HepG2 (cell line): ENCODE data around the gene HACD1. TPM values are rescaled to one million over a fixed set of nuclear protein-coding genes. Genes with fewer than 3 reads are reported as not detected.

ENCODE experiments used
- BRCA1 ChIP-seq: sonication (generic); formaldehyde crosslinking; IDR thresholded peaks from 2 replicates; pipeline ENCODE4 v1.4.0; 2020; ENCODE audit warnings: missing genetic modification reagents
- EZH2 ChIP-seq: conservative IDR thresholded peaks from 2 replicates; pipeline ENCODE4 v1.6.1; 2012; ENCODE audit warnings: mild to moderate bottlenecking, low read depth, low read length, moderate library complexity
- KDM5B ChIP-seq: sonication (generic); formaldehyde crosslinking; IDR thresholded peaks from 2 replicates; pipeline ENCODE4 v1.4.0; 2020; ENCODE audit warnings: missing genetic modification reagents, mild to moderate bottlenecking, borderline replicate concordance
- PHF21A ChIP-seq: sonication (generic); formaldehyde crosslinking; IDR thresholded peaks from 2 replicates; pipeline ENCODE4 v1.5.0; 2020; ENCODE audit warnings: mild to moderate bottlenecking, missing genetic modification reagents
- SMARCE1 ChIP-seq: fragments of 450-650 bp; IDR thresholded peaks from 2 replicates; pipeline ENCODE4 v1.6.1; 2017; ENCODE audit warnings: borderline replicate concordance
- ZNF121 ChIP-seq: sonication (generic); formaldehyde crosslinking; IDR thresholded peaks from 2 replicates; pipeline ENCODE4 v1.5.0; 2020; ENCODE audit warnings: mild to moderate bottlenecking, missing genetic modification reagents
- ZNF256 ChIP-seq: sonication (generic); formaldehyde crosslinking; conservative IDR thresholded peaks from 2 replicates; pipeline ENCODE4 v1.4.0; 2020; ENCODE audit warnings: missing genetic modification reagents
- ZNF546 ChIP-seq: sonication (generic); formaldehyde crosslinking; conservative IDR thresholded peaks from 2 replicates; pipeline ENCODE4 v1.8.1; 2023; ENCODE audit warnings: mild to moderate bottlenecking, missing genetic modification reagents
- ZNF670 ChIP-seq: sonication (generic); formaldehyde crosslinking; IDR thresholded peaks from 2 replicates; pipeline ENCODE4 v1.8.0; 2022; ENCODE audit warnings: mild to moderate bottlenecking, missing genetic modification reagents, borderline replicate concordance
- polyA plus RNA-seq, 8 experiments: library from polyadenylated mRNA; depleted of rRNA in 3 of 8; stranded (reverse) in 7 of 8; unstranded in 1 of 8; fragments of >200 nt; fragmentation: Illumina TruSeq in 4 of 8; extraction: Trizol in 4 of 8; gene quantifications; 2 replicates each; pipeline versions ENCODE4 v1.2.1 to v1.2.3, GENCODE V29; 2011 to 2016; ENCODE audit warnings: low read depth in 4 of 8, missing spikeins in 1 of 8, mixed read lengths in 1 of 8; ENCODE audit not compliant: insufficient read depth in 1 of 8
- total RNA-seq, 5 experiments: library from RNA; depleted of rRNA; stranded (reverse); fragments of >200 nt; fragmentation: Illumina TruSeq; extraction: Trizol; gene quantifications; 2 replicates each; pipeline ENCODE4 v1.2.3, GENCODE V29; 2016; ENCODE audit warnings: low read depth in 1 of 5
- TF ChIP-seq, protein P1 (sequence below): sonication (generic); formaldehyde crosslinking; IDR thresholded peaks from one replicate; pipeline ENCODE4 v1.5.1; 2020; ENCODE audit warnings: mild to moderate bottlenecking, missing genetic modification reagents; ENCODE audit errors: not compliant biosample characterization
- TF ChIP-seq, protein P2 (sequence below): sonication (generic); formaldehyde crosslinking; IDR thresholded peaks from 2 replicates; pipeline ENCODE4 v1.4.0; 2020; ENCODE audit warnings: missing genetic modification reagents
- TF ChIP-seq, protein P3 (sequence below): sonication (generic); formaldehyde crosslinking; IDR thresholded peaks from 2 replicates; pipeline ENCODE4 v1.8.1; 2023; ENCODE audit warnings: mild to moderate bottlenecking, missing genetic modification reagents
- TF ChIP-seq, protein P4 (sequence below): sonication (generic); formaldehyde crosslinking; IDR thresholded peaks from 2 replicates; pipeline ENCODE4 v1.5.1; 2020; ENCODE audit warnings: missing genetic modification reagents, mild to moderate bottlenecking, borderline replicate concordance
- TF ChIP-seq, protein P5 (sequence below): IDR thresholded peaks from 2 replicates; pipeline ENCODE4 v1.6.1; 2018; ENCODE audit warnings: missing genetic modification reagents
- TF ChIP-seq, protein P6 (sequence below): sonication (generic); formaldehyde crosslinking; IDR thresholded peaks from 2 replicates; pipeline ENCODE4 v1.4.0; 2020; ENCODE audit warnings: missing genetic modification reagents, low read depth, mild to moderate bottlenecking, borderline replicate concordance

HACD1 gene
- total and polyA plus RNA-seq, 2 of the 13 experiments (the other 11 are each of a cell fraction or from before 2014, with no cell fraction given), result 43.4 to 47.6 TPM

DNA sequence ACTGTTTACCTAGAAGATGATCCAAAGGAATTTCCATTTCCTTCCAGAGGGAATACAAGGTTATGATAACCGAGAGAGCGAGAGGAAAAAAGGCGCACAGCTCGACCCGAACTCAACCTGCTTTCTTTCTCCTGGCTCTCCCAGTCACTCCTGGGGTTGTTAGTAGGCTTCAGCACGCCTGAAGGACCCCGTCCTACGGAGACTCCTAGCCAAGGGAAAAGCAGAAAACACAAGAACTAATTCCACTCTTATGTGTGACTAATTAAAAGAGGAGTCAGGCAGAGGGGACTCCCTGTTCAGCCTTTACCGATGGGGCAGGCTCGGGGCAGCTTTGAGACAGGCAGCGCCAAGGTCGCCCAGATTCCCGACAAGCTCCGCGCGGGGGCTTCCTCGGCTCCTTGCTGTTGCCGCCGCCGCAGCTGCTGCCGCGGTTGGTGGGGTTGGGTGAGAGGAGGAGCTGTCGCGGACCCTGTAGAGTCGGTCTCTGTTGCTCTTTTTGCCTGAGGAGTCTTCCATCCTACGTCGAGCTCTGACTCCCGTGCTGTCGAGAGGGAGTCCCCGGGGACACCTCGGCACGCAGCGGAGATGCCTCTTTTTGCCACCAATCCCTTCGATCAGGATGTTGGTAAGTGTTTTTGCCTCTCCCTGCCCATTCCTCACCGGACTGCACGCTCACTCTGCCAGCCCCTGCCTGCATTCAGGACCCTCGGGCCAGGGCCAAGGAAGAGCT lies 26.7 kb upstream of the HACD1 start, which contains the start of gene STAM (continued):
- TF ChIP-seq, protein P1, sequence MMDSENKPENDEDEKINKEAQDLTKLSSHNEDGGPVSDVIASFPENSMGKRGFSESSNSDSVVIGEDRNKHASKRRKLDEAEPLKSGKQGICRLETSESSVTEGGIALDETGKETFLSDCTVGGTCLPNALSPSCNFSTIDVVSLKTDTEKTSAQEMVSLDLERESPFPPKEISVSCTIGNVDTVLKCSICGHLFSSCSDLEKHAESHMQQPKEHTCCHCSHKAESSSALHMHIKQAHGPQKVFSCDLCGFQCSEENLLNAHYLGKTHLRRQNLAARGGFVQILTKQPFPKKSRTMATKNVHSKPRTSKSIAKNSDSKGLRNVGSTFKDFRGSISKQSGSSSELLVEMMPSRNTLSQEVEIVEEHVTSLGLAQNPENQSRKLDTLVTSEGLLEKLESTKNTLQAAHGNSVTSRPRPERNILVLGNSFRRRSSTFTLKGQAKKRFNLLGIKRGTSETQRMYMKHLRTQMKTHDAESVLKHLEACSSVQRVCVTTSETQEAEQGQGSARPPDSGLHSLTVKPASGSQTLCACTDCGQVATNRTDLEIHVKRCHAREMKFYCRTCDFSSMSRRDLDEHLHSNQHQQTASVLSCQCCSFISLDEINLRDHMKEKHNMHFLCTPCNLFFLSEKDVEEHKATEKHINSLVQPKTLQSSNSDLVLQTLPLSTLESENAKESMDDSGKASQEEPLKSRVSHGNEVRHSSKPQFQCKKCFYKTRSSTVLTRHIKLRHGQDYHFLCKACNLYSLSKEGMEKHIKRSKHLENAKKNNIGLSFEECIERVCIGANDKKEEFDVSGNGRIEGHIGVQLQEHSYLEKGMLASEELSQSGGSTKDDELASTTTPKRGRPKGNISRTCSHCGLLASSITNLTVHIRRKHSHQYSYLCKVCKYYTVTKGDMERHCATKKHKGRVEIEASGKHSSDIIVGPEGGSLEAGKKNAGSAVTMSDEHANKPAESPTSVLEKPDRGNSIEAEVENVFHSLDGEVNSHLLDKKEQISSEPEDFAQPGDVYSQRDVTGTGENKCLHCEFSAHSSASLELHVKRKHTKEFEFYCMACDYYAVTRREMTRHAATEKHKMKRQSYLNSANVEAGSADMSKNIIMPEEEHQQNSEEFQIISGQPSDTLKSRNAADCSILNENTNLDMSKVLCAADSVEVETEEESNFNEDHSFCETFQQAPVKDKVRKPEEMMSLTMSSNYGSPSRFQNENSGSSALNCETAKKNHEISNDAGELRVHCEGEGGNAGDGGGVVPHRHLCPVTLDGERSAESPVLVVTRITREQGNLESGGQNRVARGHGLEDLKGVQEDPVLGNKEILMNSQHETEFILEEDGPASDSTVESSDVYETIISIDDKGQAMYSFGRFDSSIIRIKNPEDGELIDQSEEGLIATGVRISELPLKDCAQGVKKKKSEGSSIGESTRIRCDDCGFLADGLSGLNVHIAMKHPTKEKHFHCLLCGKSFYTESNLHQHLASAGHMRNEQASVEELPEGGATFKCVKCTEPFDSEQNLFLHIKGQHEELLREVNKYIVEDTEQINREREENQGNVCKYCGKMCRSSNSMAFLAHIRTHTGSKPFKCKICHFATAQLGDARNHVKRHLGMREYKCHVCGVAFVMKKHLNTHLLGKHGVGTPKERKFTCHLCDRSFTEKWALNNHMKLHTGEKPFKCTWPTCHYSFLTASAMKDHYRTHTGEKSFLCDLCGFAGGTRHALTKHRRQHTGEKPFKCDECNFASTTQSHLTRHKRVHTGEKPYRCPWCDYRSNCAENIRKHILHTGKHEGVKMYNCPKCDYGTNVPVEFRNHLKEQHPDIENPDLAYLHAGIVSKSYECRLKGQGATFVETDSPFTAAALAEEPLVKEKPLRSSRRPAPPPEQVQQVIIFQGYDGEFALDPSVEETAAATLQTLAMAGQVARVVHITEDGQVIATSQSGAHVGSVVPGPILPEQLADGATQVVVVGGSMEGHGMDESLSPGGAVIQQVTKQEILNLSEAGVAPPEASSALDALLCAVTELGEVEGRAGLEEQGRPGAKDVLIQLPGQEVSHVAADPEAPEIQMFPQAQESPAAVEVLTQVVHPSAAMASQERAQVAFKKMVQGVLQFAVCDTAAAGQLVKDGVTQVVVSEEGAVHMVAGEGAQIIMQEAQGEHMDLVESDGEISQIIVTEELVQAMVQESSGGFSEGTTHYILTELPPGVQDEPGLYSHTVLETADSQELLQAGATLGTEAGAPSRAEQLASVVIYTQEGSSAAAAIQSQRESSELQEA (CRISPR knock-in tag), result no peak
- TF ChIP-seq ZNF670 (CRISPR knock-in tag) (no peak), SMARCE1 (no peak), EZH2 (no peak), PHF21A (CRISPR knock-in tag) (no peak; the same call in 1 of the 2 replicates), ZNF546 (CRISPR knock-in tag) (no peak), ZNF256 (no peak), BRCA1 (CRISPR knock-in tag) (no peak), ZNF121 (CRISPR knock-in tag) (peak; percentile 77), KDM5B (peak; percentile 61)
- TF ChIP-seq, protein P2, sequence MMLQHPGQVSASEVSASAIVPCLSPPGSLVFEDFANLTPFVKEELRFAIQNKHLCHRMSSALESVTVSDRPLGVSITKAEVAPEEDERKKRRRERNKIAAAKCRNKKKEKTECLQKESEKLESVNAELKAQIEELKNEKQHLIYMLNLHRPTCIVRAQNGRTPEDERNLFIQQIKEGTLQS (CRISPR knock-in tag), result no peak
- TF ChIP-seq, protein P3, sequence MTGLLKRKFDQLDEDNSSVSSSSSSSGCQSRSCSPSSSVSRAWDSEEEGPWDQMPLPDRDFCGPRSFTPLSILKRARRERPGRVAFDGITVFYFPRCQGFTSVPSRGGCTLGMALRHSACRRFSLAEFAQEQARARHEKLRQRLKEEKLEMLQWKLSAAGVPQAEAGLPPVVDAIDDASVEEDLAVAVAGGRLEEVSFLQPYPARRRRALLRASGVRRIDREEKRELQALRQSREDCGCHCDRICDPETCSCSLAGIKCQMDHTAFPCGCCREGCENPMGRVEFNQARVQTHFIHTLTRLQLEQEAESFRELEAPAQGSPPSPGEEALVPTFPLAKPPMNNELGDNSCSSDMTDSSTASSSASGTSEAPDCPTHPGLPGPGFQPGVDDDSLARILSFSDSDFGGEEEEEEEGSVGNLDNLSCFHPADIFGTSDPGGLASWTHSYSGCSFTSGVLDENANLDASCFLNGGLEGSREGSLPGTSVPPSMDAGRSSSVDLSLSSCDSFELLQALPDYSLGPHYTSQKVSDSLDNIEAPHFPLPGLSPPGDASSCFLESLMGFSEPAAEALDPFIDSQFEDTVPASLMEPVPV (CRISPR knock-in tag), result no peak
- TF ChIP-seq, protein P4, sequence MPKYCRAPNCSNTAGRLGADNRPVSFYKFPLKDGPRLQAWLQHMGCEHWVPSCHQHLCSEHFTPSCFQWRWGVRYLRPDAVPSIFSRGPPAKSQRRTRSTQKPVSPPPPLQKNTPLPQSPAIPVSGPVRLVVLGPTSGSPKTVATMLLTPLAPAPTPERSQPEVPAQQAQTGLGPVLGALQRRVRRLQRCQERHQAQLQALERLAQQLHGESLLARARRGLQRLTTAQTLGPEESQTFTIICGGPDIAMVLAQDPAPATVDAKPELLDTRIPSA, result no peak
- TF ChIP-seq, protein P5, sequence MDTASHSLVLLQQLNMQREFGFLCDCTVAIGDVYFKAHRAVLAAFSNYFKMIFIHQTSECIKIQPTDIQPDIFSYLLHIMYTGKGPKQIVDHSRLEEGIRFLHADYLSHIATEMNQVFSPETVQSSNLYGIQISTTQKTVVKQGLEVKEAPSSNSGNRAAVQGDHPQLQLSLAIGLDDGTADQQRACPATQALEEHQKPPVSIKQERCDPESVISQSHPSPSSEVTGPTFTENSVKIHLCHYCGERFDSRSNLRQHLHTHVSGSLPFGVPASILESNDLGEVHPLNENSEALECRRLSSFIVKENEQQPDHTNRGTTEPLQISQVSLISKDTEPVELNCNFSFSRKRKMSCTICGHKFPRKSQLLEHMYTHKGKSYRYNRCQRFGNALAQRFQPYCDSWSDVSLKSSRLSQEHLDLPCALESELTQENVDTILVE (CRISPR knock-in tag), result no peak; the same call in 1 of the 2 replicates
- TF ChIP-seq, protein P6, sequence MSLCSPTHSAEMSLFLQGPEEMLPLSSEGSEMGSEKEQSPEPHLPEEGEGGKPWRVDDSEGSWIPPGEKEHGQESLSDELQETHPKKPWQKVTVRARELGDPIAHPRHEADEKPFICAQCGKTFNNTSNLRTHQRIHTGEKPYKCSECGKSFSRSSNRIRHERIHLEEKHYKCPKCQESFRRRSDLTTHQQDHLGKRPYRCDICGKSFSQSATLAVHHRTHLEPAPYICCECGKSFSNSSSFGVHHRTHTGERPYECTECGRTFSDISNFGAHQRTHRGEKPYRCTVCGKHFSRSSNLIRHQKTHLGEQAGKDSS (CRISPR knock-in tag), result no peak
